DND-41 (cell line): Measurements from ENCODE around the gene HDX.

Experiments
- EZH2 ChIP-seq: IDR thresholded peaks from 3 replicates; pipeline ENCODE4 v1.6.1; 2012; ENCODE audit warnings: borderline replicate concordance, low read depth, mild to moderate bottlenecking, moderate library complexity, low read length, inconsistent platforms; ENCODE audit not compliant: severe bottlenecking
- TF ChIP-seq, protein P1 (sequence below): IDR thresholded peaks from 2 replicates; pipeline ENCODE4 v1.5.1; 2012; ENCODE audit warnings: borderline replicate concordance, low read length, moderate library complexity, mild to moderate bottlenecking; ENCODE audit not compliant: poor library complexity, severe bottlenecking; ENCODE audit errors: extremely low read depth

DNA sequence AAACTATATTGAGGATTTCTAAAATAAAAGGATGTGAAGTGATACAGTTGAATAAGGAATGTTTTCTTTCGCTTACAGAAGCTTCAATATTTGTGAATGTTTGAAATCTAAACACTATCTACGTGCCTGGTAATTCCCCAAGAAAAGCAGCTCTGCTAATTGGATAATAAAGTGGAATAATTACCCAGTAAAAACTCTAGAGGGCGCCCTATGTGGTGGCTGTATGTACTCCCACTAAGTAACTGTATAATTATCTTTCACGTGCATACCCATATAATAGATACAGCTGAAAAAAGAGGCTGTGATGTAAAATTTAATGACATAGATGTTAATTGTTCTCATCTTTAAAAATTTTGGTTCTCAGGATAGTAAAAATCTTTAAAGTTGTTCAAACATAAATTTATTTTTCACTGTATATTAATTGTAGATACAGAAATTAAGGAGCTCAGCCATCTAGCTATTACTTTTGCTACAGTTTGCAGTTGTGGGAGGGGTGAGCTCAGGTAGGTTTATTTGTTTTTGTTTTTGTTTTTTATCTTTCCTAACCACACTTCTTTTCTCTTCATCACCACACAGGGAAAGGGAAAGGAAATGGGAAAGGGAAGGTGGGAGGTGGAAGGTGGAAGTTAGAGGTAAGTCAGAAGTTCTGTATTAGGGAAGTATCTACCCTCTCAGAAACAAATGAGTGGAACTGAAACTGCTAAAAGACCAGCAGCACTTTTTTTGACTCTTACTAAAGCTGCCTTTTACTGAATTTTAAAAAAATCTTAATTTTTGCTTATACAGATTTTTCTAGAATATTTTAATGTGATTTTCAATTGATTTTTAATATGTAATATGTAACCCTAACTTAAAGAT, 162.5 kb downstream of the HDX start:
- TF ChIP-seq, protein P1, sequence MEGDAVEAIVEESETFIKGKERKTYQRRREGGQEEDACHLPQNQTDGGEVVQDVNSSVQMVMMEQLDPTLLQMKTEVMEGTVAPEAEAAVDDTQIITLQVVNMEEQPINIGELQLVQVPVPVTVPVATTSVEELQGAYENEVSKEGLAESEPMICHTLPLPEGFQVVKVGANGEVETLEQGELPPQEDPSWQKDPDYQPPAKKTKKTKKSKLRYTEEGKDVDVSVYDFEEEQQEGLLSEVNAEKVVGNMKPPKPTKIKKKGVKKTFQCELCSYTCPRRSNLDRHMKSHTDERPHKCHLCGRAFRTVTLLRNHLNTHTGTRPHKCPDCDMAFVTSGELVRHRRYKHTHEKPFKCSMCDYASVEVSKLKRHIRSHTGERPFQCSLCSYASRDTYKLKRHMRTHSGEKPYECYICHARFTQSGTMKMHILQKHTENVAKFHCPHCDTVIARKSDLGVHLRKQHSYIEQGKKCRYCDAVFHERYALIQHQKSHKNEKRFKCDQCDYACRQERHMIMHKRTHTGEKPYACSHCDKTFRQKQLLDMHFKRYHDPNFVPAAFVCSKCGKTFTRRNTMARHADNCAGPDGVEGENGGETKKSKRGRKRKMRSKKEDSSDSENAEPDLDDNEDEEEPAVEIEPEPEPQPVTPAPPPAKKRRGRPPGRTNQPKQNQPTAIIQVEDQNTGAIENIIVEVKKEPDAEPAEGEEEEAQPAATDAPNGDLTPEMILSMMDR: peak; percentile 19
- TF ChIP-seq EZH2: no peak
